LHCN-M2 (cell line): ENCODE data around the gene RAB37. TPM values are rescaled to one million over a fixed set of nuclear protein-coding genes. Genes with fewer than 3 reads are reported as not detected.

Experiments used
- DNase-seq: peaks from one replicate; pipeline ENCODE4 v3.0.0-alpha.2; 2012; ENCODE audit warnings: low read depth
- total RNA-seq: library from RNA; depleted of rRNA; stranded (reverse); fragments of >200 nt; gene quantifications from 2 replicates; pipeline ENCODE4 v1.2.3, GENCODE V29; 2014

Gene RAB37
- total RNA-seq, 1 experiment from 2014 or later: 0.34 TPM

DNA sequence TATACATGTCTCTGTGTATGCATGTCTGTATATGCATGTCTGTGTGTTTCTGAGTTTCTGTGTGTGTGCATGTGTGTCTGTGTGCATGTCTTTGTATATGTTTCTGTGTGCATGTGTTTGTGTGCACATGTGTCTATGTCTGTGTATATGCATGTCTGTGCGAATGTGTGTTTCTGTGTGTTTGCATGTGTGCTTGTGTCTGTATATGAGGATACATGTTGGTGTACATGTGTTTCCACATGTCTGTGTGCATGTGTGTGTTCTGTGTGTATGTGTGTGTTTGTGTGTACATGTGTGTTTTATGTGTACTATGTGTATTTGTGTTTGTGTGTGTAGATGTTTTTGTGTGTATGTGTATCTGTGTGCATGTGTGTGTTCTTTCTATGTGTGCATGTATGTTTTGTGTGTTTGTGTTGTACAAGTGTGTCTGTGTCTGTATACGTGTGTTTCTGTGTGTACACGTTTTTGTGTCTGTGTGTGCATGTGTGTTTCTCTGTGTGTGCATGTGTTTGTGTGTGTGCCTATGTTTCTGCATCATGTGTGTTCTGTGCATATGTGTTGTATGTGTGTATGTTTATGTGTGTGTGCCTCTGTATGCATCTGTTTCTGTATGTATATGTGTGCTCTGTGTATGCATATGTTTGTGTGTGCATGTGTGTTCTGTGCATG lies 8.9 kb upstream of the RAB37 start:
- no peak for DNase-seq

DNA sequence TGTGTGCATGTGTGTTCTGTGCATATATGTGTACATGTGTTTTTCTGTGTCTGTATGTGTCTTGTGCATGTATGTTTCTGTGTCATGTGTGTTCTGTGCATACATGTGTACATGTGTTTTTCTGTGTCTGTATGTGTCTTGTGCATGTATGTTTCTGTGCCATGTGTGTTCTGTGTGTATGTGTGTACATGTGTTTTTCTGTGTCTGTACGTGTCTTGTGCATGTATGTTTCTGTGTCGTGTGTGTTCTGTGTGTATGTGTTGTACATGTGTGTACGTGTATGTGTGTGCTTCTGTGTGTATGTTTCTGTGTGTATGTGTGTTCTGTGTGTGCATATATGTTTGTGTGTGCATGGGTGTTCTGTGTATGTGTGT lies 8.4 kb upstream of the RAB37 start:
- DNase-seq: no peak

DNA sequence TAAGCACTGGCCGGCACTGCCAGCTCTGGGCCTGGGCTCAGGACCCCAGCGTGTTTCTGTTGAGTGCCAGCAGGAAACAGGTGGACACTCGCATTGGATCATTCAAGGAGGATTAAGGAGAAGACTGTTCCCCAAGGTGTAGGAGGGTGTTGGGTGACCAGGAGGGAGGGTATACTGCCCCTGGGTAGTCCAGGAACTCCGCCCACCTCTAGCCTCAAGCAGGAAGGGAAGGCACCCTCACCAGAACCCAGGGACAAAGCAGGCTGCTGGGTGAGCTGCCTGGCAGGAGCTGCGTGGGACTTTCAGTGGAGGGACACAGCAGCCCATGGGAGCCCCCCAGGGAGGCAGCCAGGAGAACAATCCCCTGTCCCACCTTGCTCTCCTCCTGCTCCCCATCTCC lies 7.7 kb upstream of the RAB37 start:
- DNase-seq: no peak

DNA sequence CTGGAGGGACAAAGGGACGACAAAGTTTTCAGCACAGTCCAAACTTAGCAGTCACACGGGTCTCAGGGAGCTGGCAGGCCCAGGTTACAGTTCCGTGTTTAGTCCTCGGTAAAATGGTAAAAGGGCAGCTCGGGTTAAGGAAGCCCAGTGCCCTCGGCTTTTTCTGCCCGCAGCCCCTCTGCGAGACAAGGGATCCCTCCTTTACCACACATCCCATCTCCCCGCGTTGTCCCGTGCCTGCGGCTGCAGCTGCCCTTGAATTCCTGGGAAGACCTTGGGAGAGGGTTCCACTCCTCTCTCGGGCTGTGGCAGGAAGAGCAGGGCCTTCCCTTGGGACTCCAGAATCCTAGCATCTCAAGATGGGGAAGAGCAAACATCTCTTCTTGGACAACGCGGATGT lies 7.2 kb upstream of the RAB37 start:
- no peak for DNase-seq

DNA sequence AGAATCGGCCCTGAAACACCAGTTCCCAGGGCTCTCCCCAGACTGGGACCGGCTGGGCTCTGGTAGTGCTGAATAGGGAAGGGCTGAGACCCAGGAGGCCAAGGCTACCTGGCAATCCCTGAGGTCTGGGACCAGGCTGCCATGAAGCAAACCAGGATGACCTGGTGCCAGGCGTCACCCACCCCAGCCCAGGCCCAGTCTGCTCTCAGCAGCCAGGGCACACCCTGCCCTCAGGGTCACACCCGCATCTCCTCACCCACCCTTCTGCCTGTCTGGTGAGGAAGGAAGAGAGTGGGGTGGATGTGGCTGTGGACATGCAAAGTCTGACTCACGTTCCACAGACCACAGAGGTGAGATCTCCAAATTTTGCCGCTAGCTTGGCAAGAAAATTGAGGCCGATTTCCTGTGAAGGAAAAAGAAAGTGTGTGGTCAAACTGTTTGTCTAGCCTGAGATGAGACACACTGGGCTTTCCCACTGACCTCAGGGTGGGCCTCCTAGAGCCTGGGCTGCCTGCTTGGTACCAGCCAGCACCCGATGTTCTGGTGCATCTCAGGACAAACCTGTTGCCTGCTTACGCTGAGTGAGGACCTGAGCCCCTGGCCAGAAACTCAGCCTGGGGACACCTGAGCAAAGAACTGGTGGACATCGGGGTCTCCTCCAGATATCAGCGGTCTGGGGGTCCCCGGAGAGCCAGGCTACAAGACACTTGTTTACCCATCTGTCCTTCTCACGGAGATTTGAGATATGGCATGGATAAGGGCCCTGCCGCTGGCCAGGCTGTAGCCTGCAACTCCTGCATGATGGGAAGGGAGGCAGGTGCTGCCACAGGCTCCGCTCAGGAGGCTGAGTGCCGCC lies 6.3 kb upstream of the RAB37 start:
- no peak for DNase-seq

DNA sequence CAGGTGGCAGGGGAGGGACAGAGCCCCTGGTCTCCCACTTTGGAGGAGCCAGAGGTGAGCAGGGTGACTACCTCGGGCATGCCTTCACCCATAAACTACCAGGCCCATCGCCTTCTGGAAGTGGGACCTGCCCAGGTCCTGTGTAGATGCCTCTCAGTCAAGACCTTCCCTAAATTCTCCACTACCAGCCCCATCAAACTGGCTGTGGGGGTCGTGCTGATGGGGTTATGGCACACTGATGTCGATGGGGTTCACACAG lies 5.8 kb upstream of the RAB37 start:
- no peak for DNase-seq

- DNase-seq: no peak
Observed at GRCh38 chr17:74732042-74732867, 4.8 kb upstream of the RAB37 start.

- no peak for DNase-seq
Observed at GRCh38 chr17:74733365-74734122, 3.5 kb upstream of the RAB37 start.

DNA sequence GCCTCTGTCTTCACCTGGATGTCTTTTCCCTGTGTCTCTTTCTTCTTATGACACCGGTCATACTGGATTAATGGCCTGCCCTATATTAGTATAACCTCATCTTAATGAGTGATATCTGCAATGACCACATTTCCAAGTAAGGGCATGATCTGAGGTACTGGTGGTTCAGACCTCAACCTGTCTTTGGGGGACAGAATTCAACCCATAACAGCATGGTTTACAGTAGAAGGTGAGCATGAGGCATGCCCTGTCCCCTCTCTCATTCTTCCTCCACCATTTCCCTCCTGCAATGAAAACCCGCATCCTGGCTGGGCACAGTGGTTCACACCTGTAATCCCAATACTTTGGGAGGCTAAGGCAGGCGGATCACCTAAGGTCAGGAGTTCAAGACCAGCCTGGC lies 2.8 kb upstream of the RAB37 start:
- no peak for DNase-seq

- no peak for DNase-seq
Observed at GRCh38 chr17:74737299-74738050, 419 bp downstream of the RAB37 start.

- DNase-seq: peak; percentile 65
Observed at GRCh38 chr17:74738051-74738996, 1.3 kb downstream of the RAB37 start.

DNA sequence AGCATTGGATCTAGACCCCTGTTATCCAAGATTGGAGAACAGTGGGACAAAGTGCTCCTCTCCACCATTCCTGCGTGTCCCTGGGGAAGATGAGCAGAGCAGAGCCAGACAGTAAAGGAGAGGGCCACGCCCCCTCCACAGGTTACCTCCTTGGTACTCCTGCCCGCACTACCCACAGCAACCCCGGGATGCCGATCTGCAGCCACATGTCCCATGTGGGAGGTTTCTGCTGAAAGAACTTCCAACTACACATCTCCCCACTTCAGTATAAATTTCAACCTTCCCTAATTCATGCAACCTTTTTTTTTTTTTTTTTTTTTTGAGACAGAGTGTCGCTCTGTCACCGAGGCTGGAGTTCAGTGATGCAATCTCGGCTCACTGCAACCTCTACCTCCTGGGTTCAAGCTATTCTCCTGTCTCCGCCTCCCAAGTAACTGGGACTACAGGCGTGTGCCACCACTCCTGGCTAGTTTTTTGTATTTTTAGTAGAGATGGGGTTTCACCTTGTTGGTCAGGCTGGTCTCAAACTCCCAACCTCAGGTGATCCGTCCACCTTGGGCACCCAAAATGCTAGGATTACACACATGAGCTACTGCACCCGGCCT lies 2.3 kb downstream of the RAB37 start:
- no peak for DNase-seq

DNA sequence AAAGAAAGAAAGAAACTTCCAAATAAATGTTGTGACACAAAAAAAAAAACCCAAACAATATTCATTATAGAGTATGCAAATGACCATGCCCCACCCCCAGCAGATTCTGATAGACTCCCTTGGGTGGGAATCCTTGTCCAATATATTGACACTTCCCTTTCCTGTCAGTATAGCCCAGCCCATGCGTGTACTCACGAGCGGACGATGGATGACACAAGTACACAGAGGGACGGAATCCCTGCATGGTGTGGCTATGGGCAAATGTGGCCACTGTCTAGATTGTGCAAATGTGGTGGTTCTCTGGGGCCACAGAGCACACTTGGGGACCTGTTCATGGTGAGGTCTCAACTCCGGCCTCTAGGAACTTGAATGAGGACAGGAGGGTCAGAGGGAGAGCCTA lies 3.1 kb downstream of the RAB37 start:
- no peak for DNase-seq

- DNase-seq: no peak
Observed at GRCh38 chr17:74740641-74741387, 3.8 kb downstream of the RAB37 start.

DNA sequence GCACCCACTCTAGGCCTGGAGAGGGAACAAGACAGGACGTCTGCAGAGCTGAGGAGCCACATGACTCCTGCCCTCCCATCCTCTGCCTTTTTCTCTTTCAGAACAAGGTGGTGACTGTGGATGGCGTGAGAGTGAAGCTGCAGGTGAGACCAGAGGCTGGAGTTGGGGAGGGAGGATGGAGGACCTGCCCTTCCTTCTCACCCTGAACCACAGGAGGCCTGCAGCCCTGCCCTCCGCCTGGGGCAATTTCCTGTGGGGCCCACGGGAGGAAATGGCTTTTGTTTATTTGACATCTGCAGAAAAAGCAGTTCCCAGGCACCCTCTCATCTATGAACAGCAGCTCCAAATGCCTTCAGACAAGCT lies 5.1 kb downstream of the RAB37 start:
- DNase-seq: no peak

DNA sequence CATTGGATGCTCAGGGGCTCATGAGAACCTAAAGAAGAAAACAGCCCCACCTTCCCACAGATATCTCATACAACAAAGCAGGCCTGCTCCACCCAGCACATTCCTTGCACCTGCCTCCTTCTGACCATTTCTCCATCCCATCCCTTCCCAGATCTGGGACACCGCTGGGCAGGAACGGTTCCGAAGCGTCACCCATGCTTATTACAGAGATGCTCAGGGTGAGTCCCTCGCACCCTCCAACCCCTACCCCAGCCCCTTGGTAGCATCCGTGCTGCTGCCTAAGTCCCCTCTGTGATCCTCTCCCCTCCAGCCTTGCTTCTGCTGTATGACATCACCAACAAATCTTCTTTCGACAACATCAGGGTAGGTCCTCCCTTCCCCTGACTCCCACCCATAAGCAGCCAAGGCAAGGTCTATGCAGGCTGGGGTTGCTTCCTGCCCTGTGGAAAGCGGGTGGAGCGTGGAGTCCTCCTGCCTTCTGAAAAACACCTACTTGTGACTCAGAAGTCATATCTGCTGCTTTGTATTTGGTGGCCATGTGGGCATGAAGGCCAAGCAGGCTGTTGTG lies 6.0 kb downstream of the RAB37 start:
- DNase-seq: no peak

DNA sequence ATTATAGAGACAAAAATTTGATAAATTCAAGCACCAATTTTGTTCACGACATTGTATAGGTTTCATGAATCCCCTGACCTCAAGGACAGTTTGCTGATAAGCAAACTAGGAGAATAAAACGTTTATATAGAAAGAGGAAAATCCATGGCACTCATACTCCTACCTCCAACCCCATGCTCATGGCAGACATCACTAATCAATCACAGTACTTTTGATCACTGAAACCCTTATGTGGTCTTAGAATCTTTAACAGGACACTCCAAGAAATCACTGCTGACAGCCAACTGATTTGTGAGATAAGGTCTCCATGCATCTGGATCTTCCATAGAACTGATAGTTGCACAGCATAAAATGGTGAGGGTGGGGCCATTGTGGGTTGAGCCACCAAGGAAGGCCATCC lies 6.7 kb downstream of the RAB37 start:
- DNase-seq: no peak

- DNase-seq: no peak
Observed at GRCh38 chr17:74744349-74744713, 7.3 kb downstream of the RAB37 start.
